H9 (cell line): ENCODE results near the gene BHLHE23. TPM values are rescaled to one million over a fixed set of nuclear protein-coding genes. Genes with fewer than 3 reads are reported as not detected.

ENCODE experiments used
- DNase-seq: peaks from one replicate; pipeline ENCODE4 v3.0.0-alpha.2; 2017
- H2AFZ ChIP-seq: one replicate; pipeline ENCODE4 v1.6.1; 2013; ENCODE audit warnings: mild to moderate bottlenecking, low read length, control low read depth, moderate library complexity
- H2AK5ac ChIP-seq: 2 replicates; pipeline ENCODE4 v1.6.1; 2013; ENCODE audit warnings: low read length, control low read depth, mixed read lengths; ENCODE audit not compliant: insufficient read length
- H2BK120ac ChIP-seq: one replicate; pipeline ENCODE4 v1.6.1; 2013; ENCODE audit warnings: low read depth, mild to moderate bottlenecking, low read length, control low read depth, inconsistent platforms; ENCODE audit not compliant: poor library complexity, severe bottlenecking
- H2BK12ac ChIP-seq: 2 replicates; pipeline ENCODE4 v1.6.1; 2013; ENCODE audit warnings: low read length, control low read depth, mixed read lengths, low read depth; ENCODE audit not compliant: insufficient read length
- H2BK15ac ChIP-seq: 2 replicates; pipeline ENCODE4 v1.6.1; 2013; ENCODE audit warnings: low read depth, low read length, control low read depth
- H2BK20ac ChIP-seq: one replicate; pipeline ENCODE4 v1.6.1; 2013; ENCODE audit warnings: low read depth, mild to moderate bottlenecking, low read length, control low read depth, inconsistent platforms; ENCODE audit not compliant: poor library complexity, severe bottlenecking
- H2BK5ac ChIP-seq: 2 replicates; pipeline ENCODE4 v1.6.1; 2013; ENCODE audit warnings: low read length, control low read depth, mixed read lengths; ENCODE audit not compliant: insufficient read length
- H3K14ac ChIP-seq: 2 replicates; pipeline ENCODE4 v1.6.1; 2013; ENCODE audit warnings: low read length, control low read depth; ENCODE audit not compliant: insufficient read depth
- H3K18ac ChIP-seq: 2 replicates; pipeline ENCODE4 v1.6.1; 2013; ENCODE audit warnings: low read depth, mild to moderate bottlenecking, mixed read lengths, low read length, control low read depth; ENCODE audit not compliant: insufficient read length
- H3K23ac ChIP-seq: 2 replicates; pipeline ENCODE4 v1.6.1; 2013; ENCODE audit warnings: low read length, control low read depth, mixed read lengths, low read depth; ENCODE audit not compliant: insufficient read length
- H3K23me2 ChIP-seq: 2 replicates; pipeline ENCODE4 v1.6.1; 2013; ENCODE audit warnings: low read depth, mild to moderate bottlenecking, mixed read lengths, low read length, control low read depth; ENCODE audit not compliant: insufficient read length, poor library complexity, severe bottlenecking
- H3K27ac ChIP-seq: 2 replicates; pipeline ENCODE4 v1.5.1; 2013; ENCODE audit warnings: low read length, control low read depth, mixed read lengths, low read depth; ENCODE audit not compliant: insufficient read length
- H3K27me3 ChIP-seq: 2 replicates; pipeline ENCODE4 v1.6.1; 2013; ENCODE audit warnings: low read length, control low read depth, inconsistent platforms; ENCODE audit not compliant: insufficient read depth
- H3K4ac ChIP-seq: 2 replicates; pipeline ENCODE4 v1.6.1; 2013; ENCODE audit warnings: low read depth, mild to moderate bottlenecking, control low read depth, inconsistent platforms, low read length, moderate library complexity
- H3K4me1 ChIP-seq: 2 replicates; pipeline ENCODE4 v1.6.1; 2013; ENCODE audit warnings: low read length, control low read depth, inconsistent platforms; ENCODE audit not compliant: insufficient read depth
- H3K4me2 ChIP-seq: 2 replicates; pipeline ENCODE4 v1.6.1; 2013; ENCODE audit warnings: low read length, control low read depth, mixed read lengths; ENCODE audit not compliant: insufficient read length, insufficient read depth
- H3K56ac ChIP-seq: 2 replicates; pipeline ENCODE4 v1.6.1; 2013; ENCODE audit warnings: low read depth, mild to moderate bottlenecking, mixed read lengths, low read length, control low read depth; ENCODE audit not compliant: insufficient read length
- H3K79me1 ChIP-seq: 2 replicates; pipeline ENCODE4 v1.6.1; 2013; ENCODE audit warnings: low read depth, mild to moderate bottlenecking, moderate library complexity, low read length, control low read depth, inconsistent platforms; ENCODE audit not compliant: insufficient read depth, poor library complexity, severe bottlenecking
- H3K79me2 ChIP-seq: 2 replicates; pipeline ENCODE4 v1.6.1; 2013; ENCODE audit warnings: low read length, control low read depth, inconsistent platforms; ENCODE audit not compliant: insufficient read depth
- H3K9ac ChIP-seq: 2 replicates; pipeline ENCODE4 v1.6.1; 2013; ENCODE audit warnings: low read length, control low read depth, mixed read lengths; ENCODE audit not compliant: insufficient read length; ENCODE audit errors: extremely low read depth
- H3K9me3 ChIP-seq: one replicate; pipeline ENCODE4 v1.6.1; 2013; ENCODE audit warnings: low read depth, low read length, inconsistent platforms; ENCODE audit not compliant: control insufficient read depth
- H3T11ph ChIP-seq: one replicate; pipeline ENCODE4 v1.6.1; 2013; ENCODE audit warnings: mild to moderate bottlenecking, low read length, control low read depth, inconsistent platforms
- H4K20me1 ChIP-seq: one replicate; pipeline ENCODE4 v1.6.1; 2013; ENCODE audit not compliant: control insufficient read depth, insufficient read length, insufficient read depth
- H4K5ac ChIP-seq: 2 replicates; pipeline ENCODE4 v1.6.1; 2013; ENCODE audit warnings: low read depth, mild to moderate bottlenecking, mixed read lengths, low read length, control low read depth; ENCODE audit not compliant: insufficient read length
- H4K8ac ChIP-seq: replicated peaks from 2 replicates; pipeline ENCODE4 v1.6.1; 2013; ENCODE audit warnings: low read length, control low read depth, mixed read lengths, low read depth; ENCODE audit not compliant: insufficient read length
- H4K91ac ChIP-seq: 2 replicates; pipeline ENCODE4 v1.6.1; 2013; ENCODE audit warnings: low read depth, mild to moderate bottlenecking, moderate library complexity, mixed read lengths, low read length, control low read depth; ENCODE audit not compliant: insufficient read length
- H3K27ac Mint-ChIP-seq, 3 experiments: 2 replicates in 2 of 3; 3 replicates in 1 of 3; pipeline ENCODE4 v1.8.0; 2020 to 2021; ENCODE audit warnings: mixed read lengths in 3 of 3, mild to moderate bottlenecking in 1 of 3, moderate library complexity in 1 of 3
- H3K27me3 Mint-ChIP-seq: 2 replicates; pipeline ENCODE4 v1.8.0; 2021; ENCODE audit warnings: low read depth, mild to moderate bottlenecking, moderate library complexity, mixed read lengths
- H3K36me3 Mint-ChIP-seq, 3 experiments: 2 replicates in 2 of 3; 3 replicates in 1 of 3; pipeline ENCODE4 v1.8.0; 2020 to 2021; ENCODE audit warnings: low read depth in 3 of 3, mixed read lengths in 3 of 3; ENCODE audit not compliant: insufficient read depth in 1 of 3
- H3K4me1 Mint-ChIP-seq, 2 experiments: 2 replicates each; pipeline ENCODE4 v1.8.0; 2020; ENCODE audit warnings: mixed read lengths in 2 of 2
- H3K4me3 Mint-ChIP-seq, 2 experiments: 2 replicates in 1 of 2; 3 replicates in 1 of 2; pipeline ENCODE4 v1.8.0; 2020 to 2021; ENCODE audit warnings: mild to moderate bottlenecking in 2 of 2, mixed read lengths in 2 of 2, moderate library complexity in 1 of 2
- H3K9me3 Mint-ChIP-seq, 2 experiments: 2 replicates in 1 of 2; 3 replicates in 1 of 2; pipeline ENCODE4 v1.8.0; 2020; ENCODE audit warnings: mild to moderate bottlenecking in 2 of 2, mixed read lengths in 2 of 2, moderate library complexity in 1 of 2
- WGBS: extraction: QIAGEN DNeasy Blood & Tissue Kit; methylation state at CpG from one replicate; pipeline ENCODE4 v1.1.7; 2013; ENCODE audit warnings: missing lambda C conversion rate, low lambda C conversion rate, mixed read lengths; ENCODE audit not compliant: insufficient read length; ENCODE audit errors: extremely low coverage; 5-methylcytosine and 5-hydroxymethylcytosine counted together
- total RNA-seq: library from RNA; stranded (reverse); gene quantifications from 2 replicates; pipeline ENCODE4 v1.2.1, GENCODE V29; 2021
- TF ChIP-seq, protein P1 (sequence below): fragments of 200-600 bp; sonication (generic); conservative IDR thresholded peaks from 3 replicates; pipeline ENCODE4 v1.8.0; 2021; ENCODE audit warnings: antibody characterized with exemption, mild to moderate bottlenecking

BHLHE23 gene
- total RNA-seq, 1 experiment from 2014 or later: 0.35 TPM

DNA sequence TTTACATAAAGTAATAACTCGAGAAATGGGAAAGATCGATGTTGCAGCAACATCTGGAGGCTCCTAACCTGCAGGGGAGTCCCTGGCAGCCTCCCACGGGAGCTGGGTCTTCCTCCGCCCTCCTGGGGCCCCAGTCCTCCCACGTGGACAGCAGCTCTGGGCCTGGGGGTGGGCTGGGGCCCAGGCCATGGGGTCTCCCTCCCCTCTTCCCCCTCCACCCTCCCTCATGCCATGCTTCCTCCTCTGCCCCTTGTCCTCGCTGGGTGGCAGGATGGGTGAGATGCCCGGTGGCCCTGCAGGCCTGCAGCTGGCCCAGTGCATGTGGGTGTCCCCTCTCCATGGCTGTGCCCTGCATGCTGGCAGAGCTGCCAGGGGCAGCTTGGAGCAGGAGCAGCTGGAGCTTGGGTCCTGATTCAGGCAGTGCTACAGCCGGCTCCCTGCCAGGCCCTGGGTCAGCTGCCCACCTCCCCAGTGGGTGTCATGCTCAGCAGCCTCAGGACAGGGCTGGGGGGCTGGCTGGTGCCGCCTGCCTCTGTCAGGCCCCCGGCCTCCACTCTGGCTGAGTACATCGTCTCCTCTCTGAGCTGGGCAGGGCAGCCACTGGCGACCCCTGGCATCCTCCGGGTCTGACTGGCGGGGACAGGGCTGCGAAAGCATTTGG, 48.9 kb upstream of the BHLHE23 start:
- Histone ChIP-seq H3K56ac (no peak overlapping the region), H3K9me3 (no peaks in the 10 kb centered on the region), H2BK12ac (no peak overlapping the region), H4K91ac (no peak overlapping the region), H3K14ac (no peak overlapping the region), H3K4me2 (peak overlapping the region; percentile 23), H3K23ac (no peak overlapping the region), H4K20me1 (peaks cover 2% of the 10 kb centered on the region), H2BK15ac (no peak overlapping the region), H3K9ac (no peak overlapping the region), H2AFZ (no peak overlapping the region), H4K8ac (no peak overlapping the region), H2BK5ac (no peak overlapping the region), H3K79me2 (no peaks in the 10 kb centered on the region), H3K79me1 (no peaks in the 10 kb centered on the region), H3K4me1 (no peaks in the 10 kb centered on the region), H3T11ph (no peak overlapping the region), H3K18ac (no peak overlapping the region), H2BK120ac (no peak overlapping the region), H2BK20ac (no peak overlapping the region), H3K27ac (no peak overlapping the region), H4K5ac (no peak overlapping the region), H3K23me2 (no peaks in the 10 kb centered on the region), H3K27me3 (no peaks in the 10 kb centered on the region; the same call in 1 of the 2 replicates), H3K4ac (no peak overlapping the region), H2AK5ac (no peak overlapping the region)
- TF ChIP-seq, protein P1, sequence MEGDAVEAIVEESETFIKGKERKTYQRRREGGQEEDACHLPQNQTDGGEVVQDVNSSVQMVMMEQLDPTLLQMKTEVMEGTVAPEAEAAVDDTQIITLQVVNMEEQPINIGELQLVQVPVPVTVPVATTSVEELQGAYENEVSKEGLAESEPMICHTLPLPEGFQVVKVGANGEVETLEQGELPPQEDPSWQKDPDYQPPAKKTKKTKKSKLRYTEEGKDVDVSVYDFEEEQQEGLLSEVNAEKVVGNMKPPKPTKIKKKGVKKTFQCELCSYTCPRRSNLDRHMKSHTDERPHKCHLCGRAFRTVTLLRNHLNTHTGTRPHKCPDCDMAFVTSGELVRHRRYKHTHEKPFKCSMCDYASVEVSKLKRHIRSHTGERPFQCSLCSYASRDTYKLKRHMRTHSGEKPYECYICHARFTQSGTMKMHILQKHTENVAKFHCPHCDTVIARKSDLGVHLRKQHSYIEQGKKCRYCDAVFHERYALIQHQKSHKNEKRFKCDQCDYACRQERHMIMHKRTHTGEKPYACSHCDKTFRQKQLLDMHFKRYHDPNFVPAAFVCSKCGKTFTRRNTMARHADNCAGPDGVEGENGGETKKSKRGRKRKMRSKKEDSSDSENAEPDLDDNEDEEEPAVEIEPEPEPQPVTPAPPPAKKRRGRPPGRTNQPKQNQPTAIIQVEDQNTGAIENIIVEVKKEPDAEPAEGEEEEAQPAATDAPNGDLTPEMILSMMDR: no peak
- Mint-ChIP-seq H3K27me3 (peaks cover 7% of the 10 kb centered on the region), H3K27ac (no peak overlapping the region), H3K4me1 (peaks cover 3 to 6% of the 10 kb centered on the region in 2 experiments; a peak in 2 of 4 replicates), H3K4me3 (no peak overlapping the region), H3K9me3 (peaks cover under 1 to 5% of the 10 kb centered on the region in 2 experiments; a peak in 3 of 5 replicates), H3K36me3 (peaks cover 0 to 5% (median 3%) of the 10 kb centered on the region in 3 experiments; a peak in 1 of 7 replicates)
- no CpG with 5 or more reads among the region's 15 CpGs for WGBS
- DNase-seq: peak; percentile 24
